BLaER1 treated with 17β-estradiol and CSF1 and Interleukin-3, amounts not matched to agents 10 nM and 100 nM (cell line): ENCODE results near the gene FAS.

Experiments used
- H3K27ac ChIP-seq, 11 experiments: shearing (Covaris generic); formaldehyde crosslinking; 2 replicates each; pipeline ENCODE4 v1.8.1; 2022
- H3K27me3 ChIP-seq, 11 experiments: shearing (Covaris generic); formaldehyde crosslinking; 2 replicates each; pipeline ENCODE4 v1.8.1; 2022
- H3K36me3 ChIP-seq, 11 experiments: shearing (Covaris generic); formaldehyde crosslinking; 2 replicates each; pipeline ENCODE4 v1.8.1; 2022
- H3K4me1 ChIP-seq, 10 experiments: shearing (Covaris generic); formaldehyde crosslinking; 2 replicates each; pipeline ENCODE4 v1.8.1; 2022
- H3K4me2 ChIP-seq, 11 experiments: shearing (Covaris generic); formaldehyde crosslinking; 2 replicates each; pipeline ENCODE4 v1.8.1; 2022
- H3K4me3 ChIP-seq, 10 experiments: shearing (Covaris generic); formaldehyde crosslinking; 2 replicates each; pipeline ENCODE4 v1.8.1; 2022
- H3K9ac ChIP-seq, 11 experiments: shearing (Covaris generic); formaldehyde crosslinking; 2 replicates each; pipeline ENCODE4 v1.8.1; 2022
- H3K9me3 ChIP-seq, 11 experiments: shearing (Covaris generic); formaldehyde crosslinking; replicated peaks in 1 of 11; 2 replicates each; pipeline ENCODE4 v1.8.1; 2022
- H4K20me1 ChIP-seq, 11 experiments: shearing (Covaris generic); formaldehyde crosslinking; 2 replicates each; pipeline ENCODE4 v1.8.1; 2022
- Cebpa-rat ChIP-seq, 11 experiments: shearing (Covaris generic); IDR thresholded peaks; 2 replicates each; pipeline ENCODE4 v1.8.1; 2022

Gene FAS

GRCh38 chr10:88982366-88982765 lies 8.2 kb upstream of the FAS start:
- peaks cover 0 to 9% (median 6%) of the 10 kb centered on the region in 11 experiments; a peak in 13 of 22 replicates for H3K9me3 ChIP-seq
- peaks cover 0 to 35% (median 0%) of the 10 kb centered on the region in 11 experiments; a peak in 4 of 22 replicates for H4K20me1 ChIP-seq
- H3K4me1 ChIP-seq = peaks cover 3 to 27% (median 16%) of the 10 kb centered on the region in 10 experiments; a peak in 19 of 20 replicates
- no peak overlapping the region for H3K27ac ChIP-seq
- no peak for TF ChIP-seq Cebpa-rat (IDR thresholded peaks at IDR 0.05)
- H3K4me2 ChIP-seq = no peak overlapping the region
- peaks cover 0 to 43% (median 0%) of the 10 kb centered on the region in 11 experiments; a peak in 2 of 22 replicates for H3K36me3 ChIP-seq
- H3K4me3 ChIP-seq = no peak overlapping the region
- H3K9ac ChIP-seq = no peak overlapping the region
- H3K27me3 ChIP-seq = 0 out of 22 replicates have a peak, but pooled peaks cover 0 to 3% (median 0%) of the 10 kb centered on the region in 11 experiments

- Histone ChIP-seq H3K9ac (no peak overlapping the region), H3K9me3 (peaks cover 0 to 13% (median 6%) of the 10 kb centered on the region in 11 experiments; a peak in 13 of 22 replicates), H3K27me3 (0 out of 22 replicates have a peak, but pooled peaks cover 0 to 3% (median 0%) of the 10 kb centered on the region in 11 experiments), H3K36me3 (peaks cover 0 to 43% (median 0%) of the 10 kb centered on the region in 11 experiments; a peak in 2 of 22 replicates), H4K20me1 (peaks cover 0 to 35% (median 0%) of the 10 kb centered on the region in 11 experiments; a peak in 4 of 22 replicates), H3K4me3 (no peak overlapping the region), H3K4me1 (peaks cover 7 to 35% (median 24%) of the 10 kb centered on the region in 10 experiments; a peak in 19 of 20 replicates), H3K4me2 (no peak overlapping the region), H3K27ac (no peak overlapping the region)
- no peak for TF ChIP-seq Cebpa-rat (IDR thresholded peaks at IDR 0.05)
These were observed 7.4 kb upstream of the FAS start for GRCh38 chr10:88983206-88983605.

DNA sequence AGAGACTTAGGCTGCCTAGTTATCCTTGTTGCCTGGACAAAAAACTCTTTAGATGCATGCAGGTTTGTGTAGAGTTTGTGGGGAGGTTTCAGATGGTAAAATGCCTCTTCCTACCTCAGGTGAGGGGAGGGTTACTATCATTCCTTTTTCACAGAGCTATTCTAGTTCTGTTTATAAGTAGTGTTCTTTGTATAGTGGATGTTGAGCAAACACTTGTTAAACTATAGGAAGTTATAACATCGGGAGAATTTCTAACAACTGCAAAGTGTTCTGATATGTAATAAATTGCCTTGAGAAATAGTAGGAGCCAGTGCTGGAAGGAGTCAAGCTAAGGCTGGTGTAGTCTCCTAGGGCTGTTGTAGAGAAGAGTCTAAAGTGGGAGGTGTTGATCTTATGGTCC lies 6.7 kb upstream of the FAS start:
- peaks cover 0 to 31% (median 0%) of the 10 kb centered on the region in 11 experiments; a peak in 4 of 22 replicates for H4K20me1 ChIP-seq
- H3K4me1 ChIP-seq = peaks cover 7 to 37% (median 25%) of the 10 kb centered on the region in 10 experiments; a peak in 19 of 20 replicates
- H3K36me3 ChIP-seq = peaks cover 0 to 43% (median 0%) of the 10 kb centered on the region in 11 experiments; a peak in 2 of 22 replicates
- H3K9me3 ChIP-seq = peaks cover 0 to 13% (median 6%) of the 10 kb centered on the region in 11 experiments; a peak in 13 of 22 replicates
- no peak for TF ChIP-seq Cebpa-rat (IDR thresholded peaks at IDR 0.05)
- H3K4me3 ChIP-seq = no peak overlapping the region
- no peak overlapping the region for H3K27ac ChIP-seq
- H3K9ac ChIP-seq = no peak overlapping the region
- 0 out of 22 replicates have a peak, but pooled peaks cover 0 to 3% (median 0%) of the 10 kb centered on the region in 11 experiments for H3K27me3 ChIP-seq
- no peak overlapping the region for H3K4me2 ChIP-seq

- no peak overlapping the region for H3K4me3 ChIP-seq
- H3K27me3 ChIP-seq = 0 out of 22 replicates have a peak, but pooled peaks cover 0 to 3% (median 0%) of the 10 kb centered on the region in 11 experiments
- no peak for TF ChIP-seq Cebpa-rat (IDR thresholded peaks at IDR 0.05)
- peaks cover 9 to 37% (median 25%) of the 10 kb centered on the region in 10 experiments for H3K4me1 ChIP-seq
- H3K4me2 ChIP-seq = no peak overlapping the region
- H3K9me3 ChIP-seq = peaks cover 0 to 13% (median 6%) of the 10 kb centered on the region in 11 experiments; a peak in 13 of 22 replicates
- H3K36me3 ChIP-seq = peaks cover 0 to 43% (median 0%) of the 10 kb centered on the region in 11 experiments; a peak in 2 of 22 replicates
- no peak overlapping the region for H3K27ac ChIP-seq
- H3K9ac ChIP-seq = no peak overlapping the region
- peaks cover 0 to 25% (median 0%) of the 10 kb centered on the region in 11 experiments; a peak in 4 of 22 replicates for H4K20me1 ChIP-seq
These were observed 6.1 kb upstream of the FAS start for GRCh38 chr10:88984525-88984924.

GRCh38 chr10:88986549-88987242 lies 3.9 kb upstream of the FAS start:
- peaks cover 22 to 42% (median 34%) of the 10 kb centered on the region in 10 experiments for H3K4me1 ChIP-seq
- no peak for TF ChIP-seq Cebpa-rat (IDR thresholded peaks at IDR 0.05)
- peaks cover 0 to 8% (median 0%) of the 10 kb centered on the region in 11 experiments; a peak in 2 of 22 replicates for H4K20me1 ChIP-seq
- no peak overlapping the region for H3K4me3 ChIP-seq
- H3K4me2 ChIP-seq = peak overlapping the region in 6 of 11 experiments; percentile 10 to 95 (median 38); a peak in 7 of 22 replicates
- H3K9me3 ChIP-seq = peaks cover 0 to 13% (median 6%) of the 10 kb centered on the region in 11 experiments; a peak in 13 of 22 replicates
- peaks cover 0 to 4% (median 0%) of the 10 kb centered on the region in 11 experiments; a peak in 1 of 22 replicates for H3K27me3 ChIP-seq
- H3K27ac ChIP-seq = peak overlapping the region in 6 of 11 experiments; percentile 4 to 64 (median 28); a peak in 7 of 22 replicates
- H3K9ac ChIP-seq = no peak overlapping the region
- peaks cover 0 to 35% (median 0%) of the 10 kb centered on the region in 11 experiments; a peak in 2 of 22 replicates for H3K36me3 ChIP-seq

GRCh38 chr10:88987243-88987725 lies 3.3 kb upstream of the FAS start:
- no peak for TF ChIP-seq Cebpa-rat (IDR thresholded peaks at IDR 0.05)
- H3K27me3 ChIP-seq = peaks cover 0 to 4% (median 0%) of the 10 kb centered on the region in 11 experiments; a peak in 1 of 22 replicates
- H3K4me2 ChIP-seq = peak overlapping the region in 10 of 11 experiments; percentile 20 to 95 (median 38); a peak in 17 of 22 replicates
- no peak overlapping the region for H3K9ac ChIP-seq
- H3K4me1 ChIP-seq = peaks cover 28 to 46% (median 40%) of the 10 kb centered on the region in 10 experiments
- H3K4me3 ChIP-seq = no peak overlapping the region
- H3K27ac ChIP-seq = peak overlapping the region in 7 of 11 experiments; percentile 4 to 64 (median 28); a peak in 9 of 22 replicates
- peaks cover 0 to 29% (median 0%) of the 10 kb centered on the region in 11 experiments; a peak in 2 of 22 replicates for H3K36me3 ChIP-seq
- peaks cover 0 to 8% (median 0%) of the 10 kb centered on the region in 11 experiments; a peak in 2 of 22 replicates for H4K20me1 ChIP-seq
- peaks cover 0 to 13% (median 6%) of the 10 kb centered on the region in 11 experiments; a peak in 13 of 22 replicates for H3K9me3 ChIP-seq

GRCh38 chr10:88987840-88988239 lies 2.8 kb upstream of the FAS start:
- no peak for TF ChIP-seq Cebpa-rat (IDR thresholded peaks at IDR 0.05)
- Histone ChIP-seq H3K27ac (peak overlapping the region in 6 of 11 experiments; percentile 8 to 64 (median 30); a peak in 8 of 22 replicates), H3K4me1 (peaks cover 29 to 52% (median 42%) of the 10 kb centered on the region in 10 experiments), H3K9me3 (peaks cover 0 to 13% (median 6%) of the 10 kb centered on the region in 11 experiments; a peak in 13 of 22 replicates), H3K27me3 (peaks cover 0 to 4% (median 0%) of the 10 kb centered on the region in 11 experiments; a peak in 1 of 22 replicates), H3K9ac (no peak overlapping the region), H3K4me2 (peak overlapping the region in 10 of 11 experiments; percentile 20 to 95 (median 38); a peak in 16 of 22 replicates), H4K20me1 (peaks cover 0 to 10% (median 0%) of the 10 kb centered on the region in 11 experiments; a peak in 3 of 22 replicates), H3K4me3 (no peak overlapping the region), H3K36me3 (peaks cover 0 to 23% (median 0%) of the 10 kb centered on the region in 11 experiments; a peak in 2 of 22 replicates)

- H4K20me1 ChIP-seq = peaks cover 0 to 25% (median 0%) of the 10 kb centered on the region in 11 experiments; a peak in 3 of 22 replicates
- TF ChIP-seq Cebpa-rat (IDR thresholded peaks at IDR 0.05) = no peak
- peak overlapping the region in 3 of 11 experiments; percentile 85 to 94 (median 92); a peak in 6 of 22 replicates for H3K9ac ChIP-seq
- peak overlapping the region; percentile 90 to 99 (median 95) for H3K4me2 ChIP-seq
- peaks cover 29 to 66% (median 46%) of the 10 kb centered on the region in 10 experiments for H3K4me1 ChIP-seq
- H3K27me3 ChIP-seq = peaks cover 0 to 4% (median 0%) of the 10 kb centered on the region in 11 experiments; a peak in 1 of 22 replicates
- H3K36me3 ChIP-seq = peaks cover 0 to 8% (median 0%) of the 10 kb centered on the region in 11 experiments; a peak in 2 of 22 replicates
- H3K4me3 ChIP-seq = peak overlapping the region in 4 of 10 experiments; percentile 70 to 94 (median 87); a peak in 7 of 20 replicates
- peaks cover 0 to 13% (median 6%) of the 10 kb centered on the region in 11 experiments; a peak in 13 of 22 replicates for H3K9me3 ChIP-seq
- peak overlapping the region in 9 of 11 experiments; percentile 8 to 95 (median 82); a peak in 13 of 22 replicates for H3K27ac ChIP-seq
These were observed 1.2 kb upstream of the FAS start for GRCh38 chr10:88989423-88989822.
